GM11168 (cell line): ENCODE data around the gene APBA1.
"Not testable (repeated sequence)": the region's sequence is repeated elsewhere in the genome, so short reads cannot be mapped to it uniquely, and the experiment has no call there.

Experiments used
- in situ Hi-C: fragments of 300-500 bp; cut with MboI; formaldehyde crosslinking; loops from one replicate; pipeline ENCODE4 v1.12.0; 2022; ENCODE audit warnings: low sequenced_read_pairs; ENCODE audit not compliant: unreplicated experiment

Gene APBA1

DNA sequence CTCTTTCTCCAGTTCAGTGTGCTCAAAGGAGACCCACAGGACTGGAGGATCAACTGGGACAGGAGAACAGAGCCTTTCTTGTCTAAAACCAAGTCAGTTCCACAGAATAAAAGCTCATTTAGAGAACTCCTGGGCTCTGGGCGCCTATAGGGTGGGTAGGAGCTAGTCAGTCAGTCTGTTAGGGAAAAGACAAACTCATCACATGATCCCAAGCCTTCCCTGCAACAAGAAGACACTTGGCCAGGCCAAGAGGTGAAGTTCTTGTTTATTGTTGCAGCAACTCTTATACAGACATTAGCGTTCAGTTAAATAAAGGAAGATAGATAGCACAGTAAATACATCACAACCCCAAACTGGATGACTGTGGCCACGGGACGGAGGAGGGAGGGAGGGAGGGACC, 244.9 kb downstream of the APBA1 start:
- in situ Hi-C loops, result loop anchor here (10.0 kb wide), 1 partner anchor 118 kb away; no protein-coding TSS in a partner anchor

DNA sequence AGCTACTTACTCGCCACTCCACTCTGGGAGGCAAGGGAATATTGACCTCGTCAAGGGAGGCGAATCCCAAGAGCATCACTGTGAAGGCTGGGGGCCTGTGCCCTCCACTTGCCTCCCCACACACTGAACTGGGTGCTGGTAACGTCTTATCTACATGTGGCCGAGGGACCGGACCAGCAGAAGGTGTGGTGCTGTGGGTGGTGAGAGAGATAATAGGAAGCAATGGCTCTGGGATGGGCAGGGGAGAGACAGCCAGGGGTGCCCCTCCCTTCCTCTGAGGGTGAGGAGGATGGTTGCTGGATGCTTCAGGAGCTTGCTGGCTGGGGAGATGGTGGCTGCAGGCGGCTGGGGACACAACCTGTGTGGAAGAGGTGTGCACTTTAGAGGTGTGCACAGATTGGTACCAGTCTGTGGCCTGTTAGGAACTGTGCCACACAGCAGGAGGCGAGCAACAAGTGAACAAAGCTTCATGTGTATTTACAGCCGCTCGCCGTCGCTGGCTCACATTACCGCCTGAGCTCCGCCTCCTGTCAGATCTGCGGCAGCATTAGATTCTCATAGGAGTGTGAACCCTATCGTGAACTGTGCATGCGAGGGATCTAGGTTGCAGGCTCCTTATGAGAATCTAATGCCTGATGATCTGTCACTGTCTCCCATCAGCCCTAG, 246.9 kb downstream of the APBA1 start:
- in situ Hi-C loops, result loop anchor here (10.0 kb wide), 1 partner anchor 120 kb away; no protein-coding TSS in a partner anchor

DNA sequence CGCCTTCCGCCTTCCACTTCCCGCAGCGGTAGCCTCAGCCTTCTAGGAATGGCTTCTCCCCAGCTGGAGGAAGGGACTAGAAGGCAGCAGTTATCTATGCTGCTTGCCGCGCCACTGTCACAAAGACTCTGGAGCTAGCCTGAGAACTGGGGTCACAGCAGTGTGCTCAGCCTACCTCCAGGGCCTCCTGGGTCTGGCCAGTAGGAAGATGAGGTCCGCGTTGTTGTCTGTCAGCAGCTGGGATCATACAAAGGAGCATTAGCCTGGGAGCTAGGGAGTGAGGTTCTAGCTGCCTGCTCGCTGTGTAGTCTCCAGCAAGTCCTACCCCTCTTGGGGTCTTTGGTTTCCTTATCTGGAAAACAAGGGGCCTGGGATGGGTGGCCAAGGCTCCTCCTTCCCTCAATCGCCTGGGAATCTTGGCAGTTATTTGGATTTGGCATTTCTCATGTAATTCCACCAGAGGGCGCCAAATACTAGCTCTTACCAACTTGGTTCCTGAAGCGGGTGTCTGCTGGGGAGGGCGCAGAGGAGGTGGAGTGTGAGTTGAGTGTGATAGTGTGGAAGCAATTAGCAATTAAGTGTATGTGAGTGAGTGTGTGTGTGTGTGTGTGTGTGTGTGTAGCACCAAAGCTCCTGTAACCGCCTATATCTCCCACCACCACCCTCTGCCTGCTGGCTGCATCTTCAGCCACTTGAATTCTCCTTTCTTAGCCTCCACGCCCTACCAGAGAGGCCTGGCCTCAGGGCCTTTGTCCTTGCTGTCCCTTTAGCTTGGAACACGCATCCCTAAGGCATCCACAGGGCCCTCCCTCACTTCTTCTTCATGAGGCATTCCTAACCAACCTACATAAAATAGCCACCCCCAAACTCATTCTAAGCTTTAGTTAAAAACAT, 250.0 kb downstream of the APBA1 start:
- in situ Hi-C loops, result loop anchor here (10.0 kb wide), 1 partner anchor 123 kb away; no protein-coding TSS in a partner anchor

DNA sequence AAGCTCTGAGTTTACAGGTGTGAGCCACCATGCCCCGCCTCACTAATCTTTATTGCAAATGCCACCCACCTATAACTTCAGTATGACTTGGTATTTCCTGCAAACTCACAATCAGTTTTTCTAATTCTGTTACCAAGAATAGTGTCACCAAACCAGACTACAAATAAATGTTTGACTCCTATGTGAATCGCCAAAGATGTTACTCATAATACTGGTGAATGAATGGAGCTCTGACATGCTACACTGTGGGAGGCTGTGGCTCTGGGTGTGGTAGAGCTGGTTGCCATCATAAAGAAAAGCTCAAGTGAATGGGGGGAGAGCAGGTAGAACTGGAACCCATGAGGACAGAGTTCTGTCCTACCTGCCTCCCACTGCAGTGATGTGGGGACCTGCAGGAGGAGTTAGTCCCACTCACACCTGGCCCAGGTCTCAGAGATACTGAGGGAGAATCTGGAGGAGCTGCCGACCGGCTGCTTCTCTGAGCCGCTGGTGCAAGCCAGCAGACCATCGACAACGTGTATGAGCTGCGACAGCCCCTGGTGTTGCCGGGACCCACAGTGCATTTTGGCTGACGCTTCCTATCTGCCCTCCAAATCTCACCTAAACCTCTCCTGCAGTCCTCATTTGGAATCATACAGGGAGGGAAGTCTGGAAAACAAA, 251.4 kb downstream of the APBA1 start:
- in situ Hi-C loops, result loop anchor here (10.0 kb wide), 1 partner anchor 124 kb away; no protein-coding TSS in a partner anchor

DNA sequence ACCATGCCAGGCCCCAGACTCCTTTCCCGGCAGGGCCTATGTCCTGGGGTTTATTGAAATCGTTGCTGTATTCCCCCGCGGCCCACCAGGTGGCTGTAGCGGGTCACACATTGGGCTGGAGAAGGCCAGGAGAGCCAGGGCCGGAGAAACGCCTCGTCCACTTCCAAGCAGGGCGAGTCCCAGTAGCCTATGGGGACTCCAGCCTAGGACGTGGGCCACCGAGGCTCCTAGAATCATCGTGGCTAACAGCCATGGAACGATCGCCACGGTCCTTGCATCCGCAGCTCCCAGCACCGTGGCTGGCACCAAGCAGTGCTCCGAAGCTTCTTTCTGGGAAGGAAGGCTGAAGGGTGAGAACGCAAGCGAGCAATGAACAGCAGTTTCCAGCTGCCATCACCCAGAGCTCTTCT, 259.4 kb downstream of the APBA1 start:
- in situ Hi-C loops, result no loop called here

DNA sequence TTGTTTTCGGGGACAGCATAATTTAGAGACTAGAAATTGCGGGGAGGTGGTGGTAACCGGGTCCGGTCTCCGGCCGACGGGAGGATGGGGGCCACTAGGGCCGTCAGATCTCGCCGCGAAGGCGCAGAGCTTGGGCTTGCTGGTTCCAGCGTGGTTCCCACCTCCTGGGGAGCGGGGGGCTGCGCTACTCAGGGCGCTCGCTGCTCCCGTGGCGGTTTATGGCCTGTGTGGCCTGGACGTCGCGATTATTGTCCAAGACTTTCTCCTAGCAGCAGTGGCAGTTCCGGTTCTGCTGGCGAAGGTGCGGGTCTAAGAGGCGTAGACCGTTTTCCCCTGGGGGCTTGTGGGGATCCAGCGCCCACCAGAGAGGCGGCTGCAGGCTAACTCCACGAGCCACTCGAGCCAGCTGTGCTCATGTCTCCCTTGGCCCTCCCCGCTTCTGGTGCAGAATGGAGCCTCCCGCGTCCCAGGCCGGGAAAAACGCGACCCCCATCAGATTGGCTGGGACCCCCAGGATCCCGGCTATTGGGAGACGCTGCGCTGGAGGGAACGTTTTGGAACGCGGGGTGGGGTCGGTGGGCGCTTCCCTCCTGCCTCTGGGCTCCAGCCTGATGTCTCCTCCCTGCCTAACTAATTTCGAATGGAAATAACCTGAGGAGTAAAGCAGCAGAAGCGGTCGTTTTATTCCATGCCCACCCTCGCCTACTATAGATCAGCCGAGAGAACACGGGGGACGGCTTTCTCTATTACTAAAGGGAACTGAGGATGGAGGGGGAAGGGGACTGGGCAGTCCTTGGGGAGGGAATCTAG, 260.0 kb downstream of the APBA1 start:
- in situ Hi-C loops, result no loop called here

DNA sequence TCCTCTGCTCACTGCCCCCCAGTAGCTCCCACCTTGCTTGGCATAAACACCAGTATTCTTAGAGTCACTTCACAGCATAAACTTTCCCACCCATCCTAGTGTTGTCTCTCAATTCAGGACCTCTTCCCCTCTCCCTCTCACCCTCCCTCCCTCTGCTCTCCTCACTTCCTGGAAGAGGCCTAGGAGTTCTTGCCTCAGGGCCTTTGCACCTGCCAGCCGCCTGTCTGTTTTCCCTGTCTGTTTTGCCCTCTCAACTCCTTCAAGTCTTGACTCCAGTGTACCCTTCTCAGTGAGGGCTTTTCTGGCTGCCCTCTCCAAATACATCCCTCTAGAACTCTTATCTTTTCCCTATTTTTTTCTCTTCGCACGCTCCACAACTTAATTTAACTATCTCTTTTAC, 260.9 kb downstream of the APBA1 start:
- in situ Hi-C loops, result no loop called here

DNA sequence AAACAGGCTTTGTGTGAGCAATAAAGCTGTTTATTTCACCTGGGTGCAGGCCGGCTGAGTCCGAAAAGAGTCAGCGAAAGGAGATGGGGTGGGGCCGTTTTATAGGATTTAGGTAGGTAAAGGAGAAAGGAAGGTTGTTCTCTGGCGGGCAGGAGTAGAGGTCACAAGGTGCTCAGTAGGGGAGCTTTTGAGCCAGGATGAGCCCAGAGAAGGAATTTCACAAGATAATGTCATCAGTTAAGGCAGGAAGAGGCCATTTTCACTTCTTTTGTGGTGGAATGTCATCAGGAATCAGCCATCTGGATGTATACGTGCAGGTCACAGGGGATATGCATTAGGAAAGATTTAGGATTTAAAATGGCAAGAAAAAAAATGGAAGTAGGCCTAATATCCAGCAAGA, 262.2 kb downstream of the APBA1 start:
- in situ Hi-C loops, result not testable (repeated sequence)

DNA sequence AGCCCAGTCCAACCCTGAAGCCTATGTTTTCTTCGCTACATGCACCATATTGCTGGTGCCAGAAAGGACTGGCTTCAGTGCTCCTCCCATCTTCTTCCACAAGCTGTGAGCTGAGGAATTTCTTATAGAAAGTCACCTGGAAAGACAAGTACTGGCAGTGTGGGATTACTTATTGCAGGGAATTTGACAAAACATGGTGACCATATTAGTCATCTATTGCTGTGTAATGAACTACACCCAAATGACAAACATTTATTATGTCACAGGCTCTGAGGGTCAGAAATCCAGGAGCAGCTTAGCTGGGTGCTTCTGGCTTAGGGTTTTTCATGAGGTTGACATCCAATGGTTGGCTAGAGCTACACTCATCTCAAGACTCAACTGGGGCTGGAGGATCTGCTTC, 271.7 kb downstream of the APBA1 start:
- in situ Hi-C loops, result no loop called here

DNA sequence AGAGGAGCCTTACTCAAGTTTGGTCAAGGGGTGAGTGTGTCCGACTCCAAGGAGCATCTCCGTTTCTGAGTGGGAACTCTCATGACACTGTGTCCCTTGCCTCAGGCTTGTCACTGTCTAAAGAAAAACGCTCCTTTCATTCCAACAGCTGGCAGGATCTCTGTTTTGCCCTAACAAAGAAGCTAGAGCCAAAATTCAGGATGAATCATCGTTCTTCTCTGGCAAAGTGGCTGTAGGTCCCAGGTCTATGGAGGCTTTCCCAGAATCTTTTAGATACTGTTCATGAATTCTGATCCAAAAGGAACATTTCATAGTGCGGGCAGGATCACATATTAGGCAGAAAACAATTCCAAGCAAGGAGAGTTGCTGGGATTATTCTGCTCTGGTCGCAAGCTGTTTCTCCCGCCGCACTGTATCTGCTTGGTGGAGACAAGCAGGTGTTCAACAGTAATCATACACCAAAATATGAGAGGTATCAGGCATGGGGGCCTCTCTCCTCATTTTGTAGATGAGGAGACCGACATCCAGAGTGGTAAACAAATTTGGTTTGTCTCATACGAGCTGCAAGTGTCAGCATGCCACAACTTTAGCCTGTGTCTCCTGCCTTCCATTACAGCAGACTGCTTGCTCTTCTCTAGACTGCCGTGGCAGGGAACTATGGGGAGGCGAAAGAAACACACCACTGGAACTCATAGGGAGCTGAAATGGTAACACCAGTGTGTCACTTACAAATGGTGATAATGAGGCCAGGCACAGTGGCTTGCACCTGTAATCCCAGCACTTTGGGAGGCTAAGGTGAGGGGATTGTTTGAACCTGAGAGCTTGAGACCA, 274.6 kb downstream of the APBA1 start:
- in situ Hi-C loops, result no loop called here

DNA sequence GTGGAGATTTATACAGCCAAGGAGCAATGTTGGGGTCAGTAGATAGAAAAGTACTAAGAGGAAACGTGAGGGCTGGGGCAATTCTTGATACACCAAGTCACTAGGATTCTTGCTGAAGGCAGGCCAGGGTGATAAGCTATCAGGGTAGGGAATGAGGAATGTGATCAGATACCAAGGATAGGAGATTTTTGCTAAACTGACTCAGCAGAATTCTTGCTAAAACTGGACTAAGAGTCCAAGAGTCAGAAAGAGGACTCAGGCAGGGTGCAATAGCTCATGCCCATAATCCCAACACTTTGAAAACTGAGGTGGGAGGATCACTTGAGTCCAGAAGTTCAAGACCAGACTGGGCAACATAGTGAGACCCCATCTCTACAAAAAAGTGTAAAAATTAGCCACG, 275.4 kb downstream of the APBA1 start:
- in situ Hi-C loops, result no loop called here

DNA sequence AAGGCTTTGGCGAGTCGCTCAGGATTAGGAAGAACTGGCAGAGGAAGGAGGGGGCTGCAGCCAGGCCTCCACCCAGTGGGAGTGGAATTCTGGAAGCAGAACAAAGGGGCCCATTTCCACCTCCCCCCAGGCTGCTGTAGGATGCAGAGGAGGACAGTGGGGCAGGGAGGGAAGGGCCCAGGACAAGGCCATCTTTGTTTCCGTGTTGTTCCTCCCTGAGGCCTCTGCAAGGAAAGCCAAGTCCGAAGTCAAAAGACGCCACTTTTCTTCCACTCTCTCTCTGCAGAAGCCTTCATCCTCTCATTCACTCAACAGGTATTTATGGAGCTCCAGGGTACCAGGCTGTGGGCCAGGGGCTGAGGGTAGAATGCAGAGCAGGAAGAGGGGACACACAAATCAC, 276.5 kb downstream of the APBA1 start:
- in situ Hi-C loops, result no loop called here

DNA sequence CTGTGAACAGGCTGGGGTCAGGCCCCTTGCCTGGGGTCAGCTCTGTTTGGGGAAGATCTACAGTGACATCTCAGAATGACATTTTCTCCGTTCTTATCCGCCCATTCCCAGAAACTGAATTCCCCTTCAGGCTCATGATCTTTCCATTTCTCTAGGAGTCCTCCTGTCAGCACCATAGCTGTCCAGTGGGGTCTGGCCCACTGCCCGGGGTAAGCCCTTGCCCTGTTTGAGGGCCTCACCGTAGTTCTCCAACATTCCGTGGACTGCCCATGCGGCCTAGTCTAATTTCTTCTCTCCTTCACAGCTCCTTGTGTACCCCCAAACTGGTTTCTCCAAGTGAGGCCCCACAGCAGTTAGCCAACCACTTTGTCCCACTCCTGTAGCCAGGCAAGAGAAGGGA, 278.7 kb downstream of the APBA1 start:
- in situ Hi-C loops, result no loop called here

DNA sequence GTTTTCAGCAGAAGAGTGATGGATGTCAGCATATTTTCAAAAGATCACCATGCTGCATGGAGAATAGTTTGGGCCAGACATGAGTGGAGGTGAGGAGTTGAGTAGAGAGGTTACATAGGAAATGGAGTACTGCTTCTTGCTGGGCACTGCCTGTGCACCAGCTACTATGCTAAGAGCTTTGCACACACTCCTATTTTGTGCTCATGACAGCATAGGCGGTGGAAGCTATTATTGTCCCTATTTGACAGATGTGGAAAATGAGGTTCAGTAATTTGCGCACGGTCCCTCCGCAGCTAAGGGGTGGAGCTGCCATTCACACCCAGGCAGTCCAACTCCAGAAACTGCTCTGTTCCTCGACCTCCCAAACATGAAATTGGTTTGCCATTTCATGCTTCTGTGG, 279.3 kb downstream of the APBA1 start:
- in situ Hi-C loops, result no loop called here

DNA sequence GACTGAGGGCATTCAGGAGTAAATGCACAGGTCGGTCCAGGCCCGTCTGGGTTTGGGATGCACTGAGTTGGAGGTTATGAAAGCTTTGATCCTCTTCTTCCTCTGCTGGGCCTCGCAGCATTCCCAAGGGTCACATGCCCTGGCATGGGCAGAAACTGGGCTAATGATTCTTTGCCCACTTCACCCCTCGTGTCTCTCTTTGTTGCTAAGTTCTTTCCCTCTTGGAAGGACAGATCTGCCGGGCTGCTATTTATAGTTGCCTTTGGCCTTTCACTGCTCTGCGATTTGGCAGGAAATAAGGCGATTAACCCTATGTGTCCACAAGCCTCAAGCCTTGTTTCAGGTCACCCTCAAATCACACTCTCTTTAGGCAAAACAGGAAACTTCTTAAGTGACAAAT, 280.2 kb downstream of the APBA1 start:
- in situ Hi-C loops, result no loop called here

DNA sequence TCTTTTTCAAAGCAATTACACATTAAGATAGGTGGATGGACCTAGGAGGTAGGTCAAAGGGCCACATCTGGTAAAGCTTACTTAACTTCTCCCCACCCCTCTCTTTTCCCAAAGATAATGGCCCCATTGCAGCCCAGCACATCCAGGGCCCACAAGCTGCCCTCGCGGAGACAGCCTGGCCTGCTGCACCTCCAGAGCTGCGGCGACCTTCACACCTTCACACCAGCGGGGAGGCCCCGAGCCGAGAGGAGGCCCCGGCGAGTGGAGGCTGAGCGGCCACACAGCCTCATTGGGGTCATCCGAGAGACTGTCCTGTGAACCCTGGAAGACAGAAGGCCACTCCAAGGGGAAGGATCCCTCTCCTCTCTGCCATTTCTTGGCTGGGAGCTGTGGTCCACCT, 280.7 kb downstream of the APBA1 start:
- in situ Hi-C loops, result no loop called here

DNA sequence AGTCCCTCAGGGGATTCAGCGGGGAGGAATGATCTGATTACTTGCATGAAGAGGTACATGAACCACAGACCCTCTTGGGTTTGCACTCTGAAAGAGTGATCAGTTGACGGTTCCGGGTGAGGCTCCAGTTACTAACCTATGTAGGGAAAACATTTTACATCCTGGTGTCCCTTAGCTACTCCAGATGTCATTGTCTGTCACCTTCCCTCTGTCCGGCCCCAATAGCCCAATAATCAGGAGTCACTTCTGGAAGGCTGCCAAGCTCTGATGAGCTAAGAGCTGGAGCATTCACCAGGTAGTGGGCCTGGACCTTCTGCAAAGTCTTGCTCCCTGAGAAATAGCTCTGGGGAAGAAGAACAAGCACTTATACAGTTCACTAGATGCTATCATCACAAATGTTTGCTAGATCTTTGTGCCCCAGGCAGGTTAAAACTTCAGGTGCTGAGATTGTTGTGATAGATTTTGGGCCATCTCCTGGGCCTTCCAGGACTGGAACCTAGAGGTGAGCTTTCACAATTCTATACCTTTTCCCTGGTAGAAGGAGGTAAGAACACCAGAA, 282.7 kb downstream of the APBA1 start:
- in situ Hi-C loops, result no loop called here

DNA sequence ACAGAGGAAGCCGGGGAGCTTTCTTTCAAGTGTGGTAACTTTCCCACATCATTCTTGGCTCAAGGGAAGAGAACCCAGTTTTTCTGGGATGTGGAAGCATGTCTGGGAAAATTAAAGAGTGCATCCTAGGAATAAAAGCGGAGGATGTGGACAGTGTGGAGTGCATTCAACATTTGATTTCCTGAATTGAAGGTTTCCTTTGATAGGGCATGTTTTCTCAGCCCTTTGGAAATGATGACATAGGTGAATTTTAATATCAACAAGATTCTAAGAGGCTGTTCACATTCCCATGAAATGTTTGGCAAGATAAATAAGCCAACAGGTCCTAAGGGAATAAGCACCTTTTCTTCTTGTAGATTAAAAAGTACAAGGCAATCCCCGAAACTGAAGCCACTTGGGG, 283.6 kb downstream of the APBA1 start:
- in situ Hi-C loops, result no loop called here

DNA sequence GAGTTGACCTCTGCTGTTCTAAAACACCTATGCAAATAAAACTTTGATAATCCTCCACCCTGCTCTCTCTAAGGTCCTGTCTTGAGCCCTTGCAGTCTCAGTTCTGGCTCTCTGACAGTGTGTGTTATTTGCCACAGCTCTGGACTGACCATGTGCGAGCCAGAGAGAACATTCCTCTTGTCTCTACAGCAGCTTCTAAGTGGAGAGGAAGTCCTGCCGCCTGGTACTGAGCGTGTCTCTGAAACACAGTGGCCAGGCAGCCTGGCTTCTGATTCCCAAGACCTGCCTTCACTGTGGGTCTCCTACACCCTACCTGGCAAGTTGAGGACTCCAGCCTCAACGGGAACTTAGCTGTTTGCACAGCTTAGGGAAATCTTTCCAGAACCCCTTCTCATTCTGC, 285.5 kb downstream of the APBA1 start:
- in situ Hi-C loops, result no loop called here
